HepG2 (cell line): ENCODE results near the gene GPR39. TPM values are rescaled to one million over a fixed set of nuclear protein-coding genes. Genes with fewer than 3 reads are reported as not detected.

ENCODE experiments used
- ATAC-seq: fragments of 200-7000 bp; cut with Tn5 transposase; 3 replicates; pipeline ENCODE4 v1.9.1; 2020; ENCODE audit warnings: mild to moderate bottlenecking, moderate library complexity
- BruUV-seq: library from RNA; stranded (reverse); fragments of 400-500 nt; replicated peaks from 2 replicates; lab custom pipeline; 2021; lab: Mats Ljungman, UMichigan
- CTCF ChIA-PET: fragments of 300-600 bp; formaldehyde crosslinking; extraction: SDS; loops from one replicate; lab custom pipeline; 2021; ENCODE audit warnings: low total read pairs, inconsistent platforms, low intra/inter-chr PET ratio; lab: Yijun Ruan, JAX
- POLR2A ChIA-PET: fragments of 350-600 bp; sonication (Branson Sonifier 250); formaldehyde crosslinking; loops from one replicate; lab custom pipeline; 2020; ENCODE audit warnings: antibody characterized with exemption, inconsistent platforms; lab: Yijun Ruan, JAX
- DNase-seq: peaks from one replicate; pipeline ENCODE4 v3.0.0-alpha.2; 2015; ENCODE audit warnings: low spot score
- FAIRE-seq: peaks from 3 replicates; lab custom pipeline; 2011; peaks lifted over from hg19 to GRCh38; lab: Jason Lieb, UNC
- H2AFZ ChIP-seq: one replicate; pipeline ENCODE4 v1.6.1; 2011; ENCODE audit warnings: low read length, inconsistent platforms
- H3K27ac ChIP-seq: fragments of 300-600 bp; 3 replicates; pipeline ENCODE4 v1.8.0; 2011; ENCODE audit warnings: mixed run types, mild to moderate bottlenecking, mixed read lengths, low read length, inconsistent platforms; ENCODE audit not compliant: insufficient read depth; ENCODE audit errors: extremely low read length
- H3K27me3 ChIP-seq, 2 experiments: fragments of 200-600 bp in 1 of 2; 2 replicates in 1 of 2; 3 replicates in 1 of 2; pipeline versions ENCODE4 v1.6.0 to v1.8.0; 2011; ENCODE audit warnings: low read length in 2 of 2, mild to moderate bottlenecking in 2 of 2, moderate library complexity in 2 of 2, inconsistent platforms in 1 of 2; ENCODE audit not compliant: insufficient read depth in 2 of 2, control insufficient read depth in 1 of 2
- H3K36me3 ChIP-seq, 2 experiments: fragments of 200-600 bp in 1 of 2; replicated peaks in 1 of 2; 2 replicates in 1 of 2; 3 replicates in 1 of 2; pipeline versions ENCODE4 v1.5.1 to v1.8.0; 2011; ENCODE audit warnings: low read length in 2 of 2, inconsistent platforms in 1 of 2; ENCODE audit not compliant: insufficient read depth in 2 of 2, control insufficient read depth in 1 of 2
- H3K4me1 ChIP-seq: 2 replicates; pipeline ENCODE4 v1.5.1; 2012; ENCODE audit warnings: low read length, inconsistent platforms; ENCODE audit not compliant: insufficient read depth
- H3K4me2 ChIP-seq: 2 replicates; pipeline ENCODE4 v1.6.0; 2011; ENCODE audit warnings: low read depth, low read length, inconsistent platforms
- H3K4me3 ChIP-seq, 3 experiments: fragments of 200-600 bp in 1 of 3; sonication (generic), shearing (Covaris generic) in 1 of 3; replicated peaks in 1 of 3; 2 replicates each; pipeline ENCODE4 v1.5.1; 2011 to 2016; ENCODE audit warnings: low read length in 3 of 3, inconsistent platforms in 2 of 3, low read depth in 2 of 3, mild to moderate bottlenecking in 2 of 3, control low read depth in 1 of 3, mixed read lengths in 1 of 3; ENCODE audit not compliant: insufficient read depth in 1 of 3
- H3K79me2 ChIP-seq: one replicate; pipeline ENCODE4 v1.6.1; 2011; ENCODE audit warnings: low read length, inconsistent platforms; ENCODE audit not compliant: insufficient read depth
- H3K9ac ChIP-seq: 2 replicates; pipeline ENCODE4 v1.6.0; 2011; ENCODE audit warnings: mild to moderate bottlenecking, low read depth, low read length, inconsistent platforms; ENCODE audit not compliant: insufficient read depth
- H3K9me3 ChIP-seq: 2 replicates; pipeline ENCODE4 v1.5.1; 2012; ENCODE audit warnings: mild to moderate bottlenecking, low read length
- H4K20me1 ChIP-seq: 2 replicates; pipeline ENCODE4 v1.6.0; 2011; ENCODE audit warnings: inconsistent platforms, mild to moderate bottlenecking, low read length, moderate library complexity; ENCODE audit not compliant: insufficient read depth
- GMEB2 ChIP-seq: IDR thresholded peaks from 2 replicates; pipeline ENCODE4 v1.6.1; 2016; ENCODE audit warnings: missing biosample characterization, missing genetic modification reagents, low read depth
- MTERF4 ChIP-seq: sonication (generic); formaldehyde crosslinking; IDR thresholded peaks from 2 replicates; pipeline ENCODE4 v1.8.0; 2023; ENCODE audit warnings: mild to moderate bottlenecking, missing genetic modification reagents
- PTBP1 ChIP-seq: fragments of 200-400 bp; formaldehyde crosslinking; IDR thresholded peaks from 2 replicates; pipeline ENCODE4 v1.6.1; 2018; ENCODE audit warnings: low read length, low read depth; ENCODE audit not compliant: poor library complexity, severe bottlenecking
- SALL1 ChIP-seq: sonication (generic); formaldehyde crosslinking; IDR thresholded peaks from 2 replicates; pipeline ENCODE4 v1.8.0; 2022; ENCODE audit warnings: mild to moderate bottlenecking, missing genetic modification reagents
- SIN3B ChIP-seq: fragments of 150-350 bp; IDR thresholded peaks from 2 replicates; pipeline ENCODE4 v1.6.1; 2014; ENCODE audit warnings: low read length
- THAP11 ChIP-seq: IDR thresholded peaks from 2 replicates; pipeline ENCODE4 v1.6.1; 2016; ENCODE audit warnings: missing biosample characterization, missing genetic modification reagents
- TOE1 ChIP-seq: sonication (generic); formaldehyde crosslinking; IDR thresholded peaks from 2 replicates; pipeline ENCODE4 v1.4.0; 2020; ENCODE audit warnings: mild to moderate bottlenecking, missing genetic modification reagents
- ZC3H4 ChIP-seq: sonication (generic); formaldehyde crosslinking; IDR thresholded peaks from 2 replicates; pipeline ENCODE4 v1.4.0; 2020; ENCODE audit warnings: missing genetic modification reagents, borderline replicate concordance
- ZFY ChIP-seq: sonication (generic); formaldehyde crosslinking; IDR thresholded peaks from 2 replicates; pipeline ENCODE4 v1.4.0; 2020; ENCODE audit warnings: missing genetic modification reagents
- ZNF430 ChIP-seq: sonication (generic); formaldehyde crosslinking; IDR thresholded peaks from 2 replicates; pipeline ENCODE4 v1.9.0; 2021; ENCODE audit warnings: mild to moderate bottlenecking, missing genetic modification reagents
- ZNF513 ChIP-seq: sonication (generic); formaldehyde crosslinking; conservative IDR thresholded peaks from 2 replicates; pipeline ENCODE4 v1.5.0; 2020; ENCODE audit warnings: missing genetic modification reagents
- ZNF792 ChIP-seq: IDR thresholded peaks from 2 replicates; pipeline ENCODE4 v1.6.1; 2016
- WGBS: methylation state at CpG from one replicate; pipeline ENCODE4 v1.1.6; 2017; ENCODE audit warnings: low lambda C conversion rate; 5-methylcytosine and 5-hydroxymethylcytosine counted together
- in situ Hi-C: cut with HindIII; loops from 2 replicates; pipeline ENCODE4 v1.10.0; 2017; ENCODE audit warnings: low pct_unique_long_range_greater_than_20kb; ENCODE audit not compliant: extremely low pct_ligation_motif_present
- intact Hi-C: fragments of 100-400 bp; cut with micrococcal nuclease; formaldehyde crosslinking; loops from one replicate; pipeline ENCODE4 v1.10.0; 2022; ENCODE audit not compliant: unreplicated experiment
- polyA plus RNA-seq, 8 experiments: library from polyadenylated mRNA; depleted of rRNA in 3 of 8; stranded (reverse) in 7 of 8; unstranded in 1 of 8; fragments of >200 nt; fragmentation: Illumina TruSeq in 4 of 8; extraction: Trizol in 4 of 8; gene quantifications; 2 replicates each; pipeline versions ENCODE4 v1.2.1 to v1.2.3, GENCODE V29; 2011 to 2016; ENCODE audit warnings: low read depth in 4 of 8, missing spikeins in 1 of 8, mixed read lengths in 1 of 8; ENCODE audit not compliant: insufficient read depth in 1 of 8
- total RNA-seq, 5 experiments: library from RNA; depleted of rRNA; stranded (reverse); fragments of >200 nt; fragmentation: Illumina TruSeq; extraction: Trizol; gene quantifications; 2 replicates each; pipeline ENCODE4 v1.2.3, GENCODE V29; 2016; ENCODE audit warnings: low read depth in 1 of 5
- TF ChIP-seq, protein P1 (sequence below): sonication (generic); formaldehyde crosslinking; IDR thresholded peaks from 2 replicates; pipeline ENCODE4 v1.8.0; 2022; ENCODE audit warnings: mild to moderate bottlenecking, missing genetic modification reagents, borderline replicate concordance

GPR39 gene
- total and polyA plus RNA-seq, 2 of the 13 experiments (the other 11 are each of a cell fraction or from before 2014, with no cell fraction given): 0.16 to 0.62 TPM

GRCh38 chr2:132588576-132588975 is 172.0 kb downstream of the GPR39 start:
- intact Hi-C loops (no loop called here), in situ Hi-C loops (no loop called here)
- Histone ChIP-seq H3K27ac (no peak overlapping the region), H3K4me1 (no peaks in the 10 kb centered on the region), H2AFZ (no peak overlapping the region), H3K4me2 (no peak overlapping the region), H3K36me3 (no peaks in the 10 kb centered on the region), H3K9ac (no peak overlapping the region), H4K20me1 (no peaks in the 10 kb centered on the region), H3K4me3 (no peak overlapping the region), H3K27me3 (no peaks in the 10 kb centered on the region), H3K9me3 (no peaks in the 10 kb centered on the region), H3K79me2 (no peaks in the 10 kb centered on the region)
- POLR2A ChIA-PET: no interaction called here
- FAIRE-seq (no peak), ATAC-seq (peak; percentile 82), DNase-seq (no peak)
- WGBS: 0% methylated on average over 1 of the region's 1 CpG
- no TSS peak for BruUV-seq
- TF ChIP-seq TOE1 (CRISPR knock-in tag) (no peak), ZFY (no peak), ZNF430 (CRISPR knock-in tag) (no peak), SALL1 (CRISPR knock-in tag) (0 out of 2 replicates have a peak, but pooled peaks have one; percentile 13)
- CTCF ChIA-PET: no interaction called here

DNA sequence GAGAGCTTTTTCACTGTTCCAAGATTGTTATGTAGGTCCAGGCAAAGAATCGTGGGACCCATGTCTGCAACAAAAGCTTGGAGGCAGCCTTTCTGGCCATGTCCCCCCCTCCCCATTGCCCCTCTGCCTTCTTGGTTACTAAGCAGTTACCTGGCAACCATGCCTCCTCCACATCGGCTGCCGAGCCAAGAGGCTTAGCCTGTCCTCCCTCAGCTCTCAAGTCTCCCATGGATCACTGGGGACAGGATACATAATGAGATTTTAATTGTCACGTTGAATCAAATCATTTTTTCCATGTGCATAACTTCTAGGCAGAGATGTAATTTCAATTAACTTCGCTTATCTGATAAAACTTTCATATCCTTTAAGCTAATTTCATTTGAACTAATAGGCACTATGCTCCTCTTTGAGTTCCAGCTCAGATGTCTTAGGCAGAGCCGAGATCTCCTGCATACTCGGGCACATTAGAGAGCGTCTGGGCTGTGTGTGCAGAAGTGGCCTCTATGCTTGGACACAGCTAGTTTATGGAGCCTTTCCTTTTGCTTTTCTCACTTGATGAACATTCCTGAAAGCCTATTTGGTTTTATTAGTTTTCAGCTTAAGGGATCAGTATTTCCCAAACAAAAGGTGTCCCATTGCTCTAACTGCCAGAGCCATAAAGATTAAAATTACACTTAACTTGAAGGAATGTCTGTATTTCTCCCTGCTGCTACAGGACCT is 172.7 kb downstream of the GPR39 start:
- in situ Hi-C loops (no loop called here), intact Hi-C loops (no loop called here)
- Histone ChIP-seq H3K79me2 (no peaks in the 10 kb centered on the region), H2AFZ (no peak overlapping the region), H3K4me3 (no peak overlapping the region), H3K36me3 (no peaks in the 10 kb centered on the region), H4K20me1 (no peaks in the 10 kb centered on the region), H3K27me3 (no peaks in the 10 kb centered on the region), H3K9ac (no peak overlapping the region), H3K9me3 (no peaks in the 10 kb centered on the region), H3K4me2 (no peak overlapping the region), H3K27ac (no peak overlapping the region), H3K4me1 (no peaks in the 10 kb centered on the region)
- CTCF ChIA-PET: no interaction called here
- FAIRE-seq (no peak), ATAC-seq (no peak), DNase-seq (no peak)
- 20% methylated on average over 8 of the region's 8 CpGs for WGBS
- POLR2A ChIA-PET: no interaction called here
- no TSS peak for BruUV-seq
- TF ChIP-seq ZC3H4 (no peak), PTBP1 (no peak), THAP11 (CRISPR knock-in tag) (no peak), MTERF4 (CRISPR knock-in tag) (no peak), SIN3B (no peak), ZNF792 (CRISPR knock-in tag) (no peak), GMEB2 (no peak), ZNF513 (no peak)
- TF ChIP-seq, protein P1, sequence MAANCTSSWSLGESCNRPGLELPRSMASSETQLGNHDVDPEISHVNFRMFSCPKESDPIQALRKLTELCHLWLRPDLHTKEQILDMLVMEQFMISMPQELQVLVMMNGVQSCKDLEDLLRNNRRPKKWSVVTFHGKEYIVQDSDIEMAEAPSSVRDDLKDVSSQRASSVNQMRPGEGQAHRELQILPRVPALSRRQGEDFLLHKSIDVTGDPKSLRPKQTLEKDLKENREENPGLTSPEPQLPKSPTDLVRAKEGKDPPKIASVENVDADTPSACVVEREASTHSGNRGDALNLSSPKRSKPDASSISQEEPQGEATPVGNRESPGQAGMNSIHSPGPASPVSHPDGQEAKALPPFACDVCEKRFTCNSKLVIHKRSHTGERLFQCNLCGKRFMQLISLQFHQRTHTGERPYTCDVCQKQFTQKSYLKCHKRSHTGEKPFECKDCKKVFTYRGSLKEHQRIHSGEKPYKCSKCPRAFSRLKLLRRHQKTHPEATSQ: no peak
